PC-9 (cell line): Measurements from ENCODE around the gene SPECC1L.

Experiments
- CTCF ChIP-seq: fragments of 200-600 bp; sonication (generic); conservative IDR thresholded peaks from 2 replicates; pipeline ENCODE4 v1.6.1; 2017; ENCODE audit warnings: mixed run types, antibody characterized with exemption, mild to moderate bottlenecking, moderate library complexity
- EZH2 ChIP-seq: fragments of 200-600 bp; sonication (generic); IDR thresholded peaks from 2 replicates; pipeline ENCODE4 v1.8.0; 2017; ENCODE audit warnings: antibody characterized with exemption, low read depth

GRCh38 chr22:24394254-24394653 is 123.6 kb downstream of the SPECC1L start:
- no peak for TF ChIP-seq CTCF
- no peak for TF ChIP-seq EZH2
